ENCODE data around the gene MRPS27.

DNA sequence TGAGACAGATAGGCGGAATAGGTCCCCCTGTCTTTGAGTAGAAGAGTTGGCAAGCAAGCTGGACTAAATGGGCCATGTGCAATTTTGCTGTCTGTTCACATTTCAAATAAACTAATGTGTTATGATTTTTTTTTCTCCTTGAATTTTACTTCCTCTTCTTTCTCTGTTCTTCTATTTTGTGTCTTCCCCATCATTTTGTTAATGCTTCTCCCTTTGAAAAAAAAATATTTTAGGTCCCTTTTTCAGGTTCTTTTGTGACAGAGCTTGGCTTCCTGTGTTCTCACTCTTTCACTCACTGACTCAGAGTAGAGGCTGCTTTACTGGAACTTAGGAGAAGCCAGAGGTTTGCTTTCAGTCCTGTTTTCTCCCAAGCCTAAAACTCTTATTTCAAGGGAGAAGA is 48.2 kb upstream of the MRPS27 start:
- TF ChIP-seq POLR2A (IDR thresholded peaks at IDR 0.05; ENCODE audit: low read length): no peak
- no peak for TF ChIP-seq GATA1 (IDR thresholded peaks at IDR 0.05; ENCODE audit: low read depth, low read length)
